GM18909 (cell line): Measurements from ENCODE around the gene CHD1.
A peak's percentile ranks its signal among the peaks of the same experiment; 100 is the strongest.

Experiments used
- ATAC-seq: cut with Tn5 transposase; IDR thresholded peaks from one replicate; pipeline ENCODE4 v1.9.1; 2021; ENCODE audit warnings: mild to moderate bottlenecking; ENCODE audit not compliant: unreplicated experiment, poor library complexity

Gene CHD1

DNA sequence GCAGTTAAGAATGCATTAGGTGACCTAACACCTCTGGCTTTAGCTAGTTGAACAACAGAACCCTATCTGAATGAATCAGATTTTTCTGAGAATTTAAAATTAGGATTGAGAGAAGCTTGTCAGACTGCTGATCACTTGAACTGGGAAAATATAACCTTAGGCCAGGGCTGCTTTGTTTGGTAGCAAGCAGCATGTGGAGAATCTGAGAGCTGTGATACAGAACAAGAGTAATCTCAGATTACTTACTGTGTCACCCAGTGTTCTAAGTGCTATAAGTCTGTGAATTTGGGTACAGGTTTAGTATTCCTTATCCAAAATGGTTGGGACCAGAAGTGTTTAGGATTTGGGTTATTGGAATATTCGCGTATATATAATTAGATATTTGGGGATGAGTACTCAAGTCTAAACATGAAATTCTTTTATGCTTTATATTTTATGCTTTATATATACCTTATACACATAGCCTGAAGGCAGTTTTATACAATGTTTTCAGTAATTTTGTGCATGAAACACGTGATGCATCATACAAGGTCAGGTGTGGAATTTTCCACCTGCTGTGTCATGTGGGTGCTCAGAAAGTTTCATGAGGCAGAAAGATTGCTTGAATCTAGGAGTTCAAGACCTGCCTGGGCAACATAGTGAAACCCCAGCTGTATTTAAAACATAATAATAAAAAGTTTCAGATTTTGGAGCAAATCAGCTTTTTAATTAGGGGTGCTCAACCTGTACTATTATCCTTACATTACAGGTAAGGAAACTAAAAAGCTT lies 8.3 kb upstream of the CHD1 start:
- no peak for ATAC-seq

DNA sequence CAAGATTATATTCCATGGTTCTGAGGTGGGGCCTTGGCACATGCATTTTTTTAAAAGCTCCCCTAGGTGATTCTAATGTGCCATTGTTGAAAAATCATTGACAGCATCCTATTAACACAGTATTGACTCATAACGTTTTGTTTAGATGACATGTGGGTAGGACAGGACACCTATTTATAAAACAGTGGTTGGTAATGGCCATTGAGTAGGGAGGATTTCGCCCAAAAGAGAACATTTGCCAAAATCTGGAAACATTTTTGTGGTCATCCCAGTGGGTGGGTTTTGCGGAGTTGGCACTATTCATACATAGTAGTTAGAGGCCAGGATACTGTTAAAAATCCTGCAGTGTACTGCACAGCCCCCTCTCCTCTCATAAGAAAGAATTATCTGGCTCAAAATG lies 6.4 kb upstream of the CHD1 start:
- no peak for ATAC-seq

- ATAC-seq = no peak
Measured at GRCh38 chr5:98934546-98934945, 5.7 kb upstream of the CHD1 start.

DNA sequence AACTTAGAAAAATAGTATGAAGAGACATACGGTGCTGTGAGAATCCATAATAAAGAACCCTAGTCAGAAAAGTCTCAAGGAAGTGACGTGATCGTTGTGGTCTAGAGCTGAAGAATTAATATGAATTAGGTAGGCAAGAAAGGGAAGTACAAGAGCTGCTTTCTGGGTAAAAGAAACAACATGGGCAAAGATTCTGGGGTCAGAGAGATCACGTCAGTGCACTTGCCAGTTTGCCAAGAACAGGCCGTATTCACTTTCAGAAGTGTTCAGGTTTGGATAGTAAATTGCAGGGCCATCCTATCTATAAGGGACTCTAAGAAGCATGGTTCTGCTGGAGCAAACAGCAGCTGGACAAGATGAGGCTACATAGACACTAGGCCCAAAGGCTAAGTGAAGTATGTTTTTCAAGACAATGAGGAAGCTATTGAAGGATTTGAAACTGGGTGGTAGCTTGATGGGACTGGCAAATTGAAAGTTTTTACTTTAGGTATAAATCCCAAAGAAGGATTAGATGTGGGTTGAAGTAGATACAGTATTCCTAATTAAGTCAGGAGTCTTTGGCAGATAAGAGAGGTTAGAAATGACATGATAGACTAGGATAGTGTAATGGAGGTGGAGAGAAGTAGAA lies 4.8 kb upstream of the CHD1 start:
- ATAC-seq = peak; percentile 37

DNA sequence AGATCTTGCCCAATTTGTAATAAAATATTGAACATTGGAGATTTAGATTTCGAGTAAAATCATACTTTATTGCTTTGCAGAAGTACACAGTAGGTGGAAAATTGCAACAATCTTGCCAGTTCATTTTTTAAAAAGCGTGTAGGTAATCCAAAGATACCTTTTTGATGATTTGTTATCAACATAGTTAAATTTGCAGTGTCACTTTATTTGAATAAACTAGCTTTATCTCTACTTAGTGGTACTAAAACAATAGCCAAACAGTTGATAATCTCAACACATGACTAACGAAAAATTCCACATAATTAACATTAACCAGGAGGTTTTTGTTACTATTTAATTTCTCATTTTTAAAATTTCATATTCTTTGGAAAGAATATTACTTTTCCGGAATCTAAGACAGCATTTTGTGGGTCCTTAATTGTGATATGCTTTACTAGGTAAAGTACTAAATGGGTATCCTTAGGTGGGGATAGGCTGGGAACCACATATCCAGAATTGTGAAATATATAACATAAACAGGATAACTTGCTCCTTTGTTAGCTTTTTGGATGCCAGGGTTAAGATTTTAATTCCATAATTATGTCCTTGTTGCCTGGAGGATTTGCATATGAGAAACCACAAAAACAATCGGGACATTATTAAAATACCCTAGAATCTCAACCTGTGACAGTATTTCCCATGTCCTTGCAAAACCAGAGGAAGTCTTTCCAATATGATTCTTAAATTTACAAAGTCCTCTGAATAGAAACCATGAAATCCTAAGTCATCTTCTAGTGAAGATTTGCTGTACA lies 2.4 kb upstream of the CHD1 start:
- no peak for ATAC-seq

DNA sequence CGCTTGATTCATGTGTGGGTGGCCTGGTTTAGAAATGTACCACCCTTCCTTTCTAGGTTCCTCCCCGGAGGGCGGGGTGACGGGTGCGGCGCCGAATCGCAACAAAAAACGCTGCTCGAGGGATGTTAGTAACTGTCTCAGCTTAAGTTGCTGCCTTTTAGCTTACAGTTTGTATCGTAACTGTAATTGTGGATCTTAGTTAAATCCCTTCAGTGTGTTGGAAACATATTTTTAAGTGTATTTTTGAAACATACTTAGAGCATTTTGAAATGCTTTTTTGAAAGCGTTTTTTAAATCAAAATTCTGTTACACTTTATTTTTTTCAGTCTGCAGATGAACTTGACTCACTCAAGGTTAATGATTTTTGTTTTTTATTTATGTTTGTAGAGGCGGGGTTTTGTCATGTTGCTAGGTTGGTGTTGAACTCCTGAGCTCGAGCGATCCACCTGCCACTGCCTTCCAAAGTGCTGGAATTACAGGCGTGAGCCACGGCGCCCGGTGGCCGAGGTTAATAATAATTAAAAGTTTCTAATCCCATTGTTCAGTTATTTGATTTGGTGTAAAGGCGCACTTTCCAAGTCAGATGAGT lies 997 bp upstream of the CHD1 start:
- ATAC-seq = peak; percentile 75

GRCh38 chr5:98927989-98928872 lies 576 bp downstream of the CHD1 start:
- ATAC-seq = peak; percentile 33

DNA sequence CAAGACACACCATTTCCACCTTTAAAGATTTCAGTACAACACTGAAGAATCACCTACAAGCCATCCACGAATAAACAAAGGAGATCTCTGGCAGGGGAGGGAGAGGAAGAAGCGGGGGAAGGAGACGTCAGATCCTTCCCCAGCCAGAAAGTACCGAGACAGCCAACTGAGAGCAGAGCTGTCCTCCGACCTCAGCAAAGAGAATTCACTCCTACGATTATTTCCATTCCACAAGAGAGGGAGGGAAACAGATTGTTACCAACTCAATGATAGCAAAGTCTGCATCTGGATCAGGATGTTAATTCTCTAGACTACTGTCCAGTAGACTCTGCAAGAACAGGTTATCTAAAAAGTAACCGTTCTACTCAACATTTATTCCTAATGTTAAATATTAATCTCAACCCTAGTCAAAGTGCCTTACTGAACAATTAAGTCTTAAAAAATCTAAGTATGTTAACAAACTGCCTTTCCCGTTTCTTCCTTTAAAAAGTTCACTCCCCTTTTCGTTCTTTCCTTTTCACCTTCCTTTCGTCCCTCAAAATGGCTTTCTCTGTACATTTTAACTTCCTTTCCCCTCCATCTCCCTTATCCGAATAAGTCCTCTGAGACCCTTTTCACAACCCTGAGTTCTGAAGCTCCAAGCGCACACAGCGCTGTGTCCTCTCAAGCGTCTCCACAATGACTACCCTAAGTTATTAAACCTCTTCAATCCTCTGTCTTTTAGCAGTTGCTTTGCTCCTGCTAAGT lies 1.4 kb downstream of the CHD1 start:
- peak; percentile 20 for ATAC-seq

GRCh38 chr5:98923966-98924365 lies 4.8 kb downstream of the CHD1 start:
- no peak for ATAC-seq

GRCh38 chr5:98921947-98922505 lies 6.8 kb downstream of the CHD1 start:
- no peak for ATAC-seq

GRCh38 chr5:98917433-98917832 lies 11.4 kb downstream of the CHD1 start:
- peak; percentile 53 for ATAC-seq

DNA sequence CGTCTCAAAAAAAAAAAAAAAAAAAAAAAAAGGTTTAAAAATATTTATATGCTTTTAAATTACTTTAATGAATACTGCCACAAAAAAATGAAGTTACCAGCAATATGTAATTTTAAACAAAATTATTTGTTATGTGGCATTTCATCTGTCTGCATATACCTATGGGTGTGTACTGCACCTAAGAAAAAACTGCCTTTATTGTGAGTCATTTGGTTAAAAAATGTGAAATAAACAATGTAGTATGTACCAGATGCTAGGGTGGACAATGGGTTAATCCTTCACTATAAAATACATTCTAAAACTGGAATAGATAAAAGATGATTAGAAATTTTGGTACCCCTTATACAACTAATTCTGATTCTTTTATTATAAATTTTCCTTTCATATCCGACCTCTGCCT lies 12.3 kb downstream of the CHD1 start:
- no peak for ATAC-seq

DNA sequence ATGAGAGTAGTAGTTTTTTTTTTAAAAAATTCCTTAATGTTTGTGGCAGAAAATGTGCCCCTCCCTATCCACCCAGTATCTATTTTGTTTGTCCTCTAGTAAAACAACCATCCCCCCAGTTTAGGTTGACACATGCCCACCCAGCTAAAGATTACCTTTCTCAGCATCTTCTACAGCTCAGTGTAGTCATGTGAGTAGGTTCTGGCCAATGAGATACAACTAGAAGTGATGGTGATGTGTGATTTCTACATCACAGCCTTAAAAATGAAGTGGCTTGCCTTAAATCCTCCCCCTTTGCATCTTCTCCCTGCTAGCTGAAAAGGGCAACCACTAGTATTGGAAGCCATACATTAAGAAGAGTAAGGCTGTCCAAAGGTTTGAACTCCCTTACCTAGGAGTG lies 14.9 kb downstream of the CHD1 start:
- no peak for ATAC-seq

GRCh38 chr5:98911280-98912040 lies 17.3 kb downstream of the CHD1 start:
- no peak for ATAC-seq

- ATAC-seq = no peak
Measured at GRCh38 chr5:98909363-98909762, 19.4 kb downstream of the CHD1 start.

DNA sequence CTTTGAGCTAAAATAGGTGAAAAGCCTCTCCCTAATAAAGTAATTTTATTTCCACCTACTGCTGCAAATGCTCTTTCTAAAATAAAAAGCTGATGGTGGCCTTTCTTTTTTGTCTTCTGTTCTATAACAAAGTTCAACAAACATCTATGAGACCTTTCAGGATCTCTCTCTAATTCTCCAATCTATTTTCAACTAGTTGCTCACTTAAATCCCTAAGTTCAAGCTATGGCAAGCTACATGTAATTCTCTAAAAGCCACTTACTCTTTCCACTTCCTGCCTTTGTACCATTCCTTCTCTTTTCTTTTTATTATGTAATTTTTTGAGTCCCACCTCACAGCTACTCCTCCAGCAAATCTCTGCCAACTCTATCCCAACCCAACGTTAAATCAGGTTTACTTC lies 20.9 kb downstream of the CHD1 start:
- ATAC-seq = no peak

DNA sequence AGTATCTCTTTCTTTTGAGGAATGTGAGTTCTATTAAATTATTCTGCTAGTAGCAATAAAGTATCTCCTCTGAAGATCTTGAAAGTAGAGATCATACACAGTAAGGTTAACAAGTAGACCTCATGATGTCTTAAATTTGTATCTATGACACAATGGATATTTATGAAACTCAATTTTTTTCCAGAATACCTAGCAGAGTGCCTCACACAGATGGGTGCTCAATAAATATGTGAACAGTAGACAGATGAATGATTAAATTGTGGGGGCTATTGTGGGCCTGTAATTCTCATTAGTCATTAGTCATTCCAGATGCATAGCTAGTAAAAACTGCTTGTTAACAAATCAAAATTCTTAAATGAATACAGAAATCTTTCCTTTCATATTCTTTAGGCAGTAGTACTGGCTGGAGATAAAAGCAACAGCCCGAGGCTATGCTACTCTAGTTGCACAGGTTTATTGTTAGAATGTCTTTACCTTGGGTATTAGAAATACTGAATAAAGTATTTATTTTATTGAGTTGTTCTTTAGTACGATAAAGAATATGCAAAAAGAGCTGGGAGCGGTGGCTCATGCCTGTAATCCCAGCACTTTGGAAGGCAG lies 22.0 kb downstream of the CHD1 start:
- ATAC-seq = peak; percentile 44
